Left ventricle myocardium inferior (tissue), 1 donor: ENCODE data around the gene HP1BP3. TPM values are rescaled to one million over a fixed set of nuclear protein-coding genes. Genes with fewer than 3 reads are reported as not detected.
A peak's percentile ranks its signal among the peaks of the same experiment; 100 is the strongest.
"Not testable (repeated sequence)": the region's sequence is repeated elsewhere in the genome, so short reads cannot be mapped to it uniquely, and the experiment has no call there.

Experiments
- DNase-seq: peaks from one replicate; pipeline ENCODE4 v3.0.0-alpha.2; 2020
- H3K27ac ChIP-seq: fragments of 200-600 bp; replicated peaks from 2 replicates; pipeline ENCODE4 v1.8.0; 2021
- H3K27me3 ChIP-seq: fragments of 200-600 bp; 2 replicates; pipeline ENCODE4 v1.8.0; 2021; ENCODE audit warnings: low read depth
- H3K36me3 ChIP-seq: fragments of 200-600 bp; 2 replicates; pipeline ENCODE4 v1.8.0; 2021
- H3K4me1 ChIP-seq: fragments of 200-600 bp; 2 replicates; pipeline ENCODE4 v1.8.0; 2021
- H3K4me3 ChIP-seq: fragments of 200-600 bp; 2 replicates; pipeline ENCODE4 v1.8.0; 2021; ENCODE audit warnings: mild to moderate bottlenecking, moderate library complexity
- H3K9me3 ChIP-seq: fragments of 200-600 bp; replicated peaks from 2 replicates; pipeline ENCODE4 v1.8.0; 2021
- CTCF ChIP-seq: fragments of 200-600 bp; IDR thresholded peaks from 2 replicates; pipeline ENCODE4 v1.8.0; 2021; ENCODE audit warnings: antibody characterized with exemption, mild to moderate bottlenecking, borderline replicate concordance
- intact Hi-C: fragments of 100-400 bp; cut with micrococcal nuclease; formaldehyde crosslinking; loops from one replicate; pipeline ENCODE4 v1.11.0; 2022
- total RNA-seq: library from RNA; stranded (reverse); fragmentation: NEBNext Ultra II Directional; extraction: Animal tissue kit (Norgen Biotek cat#: 25700); gene quantifications from one replicate; pipeline ENCODE4 v1.2.1, GENCODE V29; 2021
- donor health status: DM: no; HTN: yes; CAD: no; lungs with severe emphysema.

The HP1BP3 gene
- total RNA-seq, 1 donor from 2014 or later: 118 TPM

- Histone ChIP-seq H3K9me3 (no peaks in the 10 kb centered on the region), H3K27me3 (peaks cover 23% of the 10 kb centered on the region), H3K4me1 (peaks cover 10% of the 10 kb centered on the region), H3K27ac (no peak overlapping the region), H3K4me3 (no peak overlapping the region), H3K36me3 (no peaks in the 10 kb centered on the region)
- DNase-seq: peak; percentile 5
- intact Hi-C loops: no loop called here
- no peak for TF ChIP-seq CTCF
Observed at GRCh38 chr1:20721117-20722061, 65.7 kb downstream of the HP1BP3 start.

GRCh38 chr1:20720631-20721091 lies 66.4 kb downstream of the HP1BP3 start:
- DNase-seq: peak; percentile 5
- intact Hi-C loops: no loop called here
- H3K4me3 ChIP-seq: no peak overlapping the region

GRCh38 chr1:20719871-20720620 lies 67.1 kb downstream of the HP1BP3 start:
- TF ChIP-seq CTCF: no peak
- peaks cover 36% of the 10 kb centered on the region for H3K27me3 ChIP-seq
- no peaks in the 10 kb centered on the region for H3K36me3 ChIP-seq
- intact Hi-C loops: no loop called here
- DNase-seq: no peak
- H3K4me1 ChIP-seq: peaks cover 10% of the 10 kb centered on the region
- no peak overlapping the region for H3K27ac ChIP-seq
- H3K4me3 ChIP-seq: no peak overlapping the region
- H3K9me3 ChIP-seq: no peaks in the 10 kb centered on the region

More at GRCh38 chr1:20720631-20721091, 66.4 kb downstream of the HP1BP3 start:
- Histone ChIP-seq H3K27ac (no peak overlapping the region), H3K9me3 (no peaks in the 10 kb centered on the region), H3K4me1 (peaks cover 10% of the 10 kb centered on the region), H3K27me3 (peaks cover 30% of the 10 kb centered on the region), H3K36me3 (no peaks in the 10 kb centered on the region)
- TF ChIP-seq CTCF: no peak

- Histone ChIP-seq H3K4me3 (no peak overlapping the region), H3K9me3 (no peaks in the 10 kb centered on the region), H3K27ac (no peak overlapping the region), H3K27me3 (peaks cover 37% of the 10 kb centered on the region), H3K4me1 (peaks cover 10% of the 10 kb centered on the region), H3K36me3 (no peaks in the 10 kb centered on the region)
- DNase-seq: no peak
- intact Hi-C loops: no loop called here
- no peak for TF ChIP-seq CTCF
Observed at GRCh38 chr1:20719261-20719660, 67.8 kb downstream of the HP1BP3 start.

GRCh38 chr1:20718343-20718882 lies 68.7 kb downstream of the HP1BP3 start:
- H3K27me3 ChIP-seq: peaks cover 42% of the 10 kb centered on the region
- H3K4me1 ChIP-seq, DNase-seq, H3K27ac ChIP-seq, intact Hi-C loops, H3K9me3 ChIP-seq, H3K36me3 ChIP-seq: not testable (repeated sequence)
- H3K4me3 ChIP-seq: peak overlapping the region; percentile 64
